Amygdala (tissue), 56 donors: ENCODE data around the gene DIP2C.
"Not testable (repeated sequence)": the region's sequence is repeated elsewhere in the genome, so short reads cannot be mapped to it uniquely, and the experiment has no call there.

Source experiments
- DNase-seq, 56 donors: peaks; one replicate each; lab custom pipeline; 2025; lab: John Stamatoyannopoulos, UW

DIP2C gene

GRCh38 chr10:602391-603005 is 87.0 kb downstream of the DIP2C start:
- no peak for DNase-seq

DNA sequence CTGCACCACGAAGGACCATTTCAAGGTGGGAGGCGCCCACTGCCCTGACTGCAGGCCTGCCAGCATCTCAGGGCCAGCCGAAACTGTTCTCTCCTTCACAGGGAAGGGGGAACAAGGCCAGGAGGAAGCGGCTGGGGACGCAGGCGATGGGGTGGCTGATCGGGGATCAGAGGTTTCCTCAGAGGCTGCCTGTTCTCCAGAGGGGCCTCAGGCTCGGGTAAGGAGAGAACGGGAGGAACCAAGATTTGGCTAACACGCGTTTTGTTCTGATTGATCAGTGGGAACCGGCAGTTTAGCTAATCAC is 87.9 kb downstream of the DIP2C start:
- DNase-seq, result no peak

GRCh38 chr10:600876-601659 is 88.4 kb downstream of the DIP2C start:
- DNase-seq, result no peak

- DNase-seq, result no peak
These were observed 89.2 kb downstream of the DIP2C start for GRCh38 chr10:600234-600633.

GRCh38 chr10:599767-600166 is 89.7 kb downstream of the DIP2C start:
- DNase-seq, result no peak

DNA sequence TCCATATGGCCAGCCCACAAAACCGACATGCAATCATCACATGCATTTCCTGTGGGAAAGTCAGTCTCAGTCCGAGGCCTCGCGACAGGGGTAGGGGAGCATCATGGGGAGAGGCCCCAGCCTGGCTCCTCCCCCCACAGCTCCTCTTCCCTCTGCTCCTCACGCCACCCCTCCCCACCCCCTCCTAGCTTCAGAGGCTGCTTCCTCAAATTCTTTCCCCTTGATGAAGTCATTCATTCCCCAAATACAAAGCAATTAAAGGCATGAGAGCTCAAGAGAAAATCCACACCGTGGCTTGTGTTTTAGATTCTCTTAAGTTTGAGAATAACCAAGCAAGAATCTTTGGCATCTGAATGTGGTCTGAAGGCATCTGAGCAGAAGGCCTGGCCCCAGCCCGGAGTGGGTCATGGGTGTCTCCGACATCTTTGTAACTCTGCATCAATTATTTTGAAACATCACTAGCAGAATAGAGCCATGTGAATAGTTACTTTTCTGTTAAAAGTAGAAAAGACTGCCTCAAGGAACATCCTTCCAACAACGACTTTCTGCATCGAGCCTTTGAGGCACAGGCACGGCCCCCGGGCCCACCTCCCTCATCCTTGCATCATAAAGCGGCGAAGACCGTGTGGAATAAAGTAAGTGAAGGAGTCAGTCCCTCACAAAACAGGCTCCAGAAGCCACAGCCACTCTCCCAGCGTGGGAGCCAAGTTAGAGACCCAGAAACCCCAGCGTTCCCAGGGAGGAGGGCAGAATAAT is 90.9 kb downstream of the DIP2C start:
- no peak for DNase-seq

GRCh38 chr10:597976-598375 is 91.5 kb downstream of the DIP2C start:
- DNase-seq, result no peak

DNA sequence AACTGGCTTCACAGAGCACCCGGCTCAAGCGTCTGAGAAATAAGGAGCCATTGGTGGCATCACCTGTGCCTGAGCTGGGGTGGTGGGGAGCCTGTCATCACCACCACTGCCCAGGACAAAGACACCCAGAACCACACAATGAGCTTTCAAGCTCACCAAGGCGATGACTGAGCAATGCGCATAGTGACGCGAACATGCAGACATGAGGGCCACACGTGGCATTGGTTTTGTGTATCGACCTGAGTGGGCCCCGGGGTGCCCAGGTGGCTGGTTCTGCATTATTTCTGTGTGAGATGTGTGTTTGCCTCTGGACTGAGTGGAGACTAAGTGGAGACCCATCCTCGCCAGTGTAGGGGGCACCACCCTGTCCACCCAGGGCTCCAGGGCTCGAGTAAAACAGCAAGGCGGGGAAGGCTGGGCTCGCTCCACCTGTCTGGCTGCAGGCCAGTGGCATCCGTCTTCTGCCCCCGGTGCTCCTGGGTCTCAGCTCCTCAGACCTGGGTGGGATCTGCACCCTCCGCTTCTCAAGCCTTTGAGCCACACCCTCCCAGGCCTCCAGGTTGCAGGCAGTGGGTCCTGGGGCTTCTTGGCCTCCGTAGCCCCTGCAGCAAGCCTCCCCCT is 92.6 kb downstream of the DIP2C start:
- DNase-seq, result no peak

- not testable (repeated sequence) for DNase-seq
These were observed 93.3 kb downstream of the DIP2C start for GRCh38 chr10:596131-596530.

- no peak for DNase-seq
These were observed 94.0 kb downstream of the DIP2C start for GRCh38 chr10:595473-595872.

GRCh38 chr10:594584-595270 is 94.7 kb downstream of the DIP2C start:
- no peak for DNase-seq

- no peak for DNase-seq
These were observed 95.5 kb downstream of the DIP2C start for GRCh38 chr10:593901-594457.

DNA sequence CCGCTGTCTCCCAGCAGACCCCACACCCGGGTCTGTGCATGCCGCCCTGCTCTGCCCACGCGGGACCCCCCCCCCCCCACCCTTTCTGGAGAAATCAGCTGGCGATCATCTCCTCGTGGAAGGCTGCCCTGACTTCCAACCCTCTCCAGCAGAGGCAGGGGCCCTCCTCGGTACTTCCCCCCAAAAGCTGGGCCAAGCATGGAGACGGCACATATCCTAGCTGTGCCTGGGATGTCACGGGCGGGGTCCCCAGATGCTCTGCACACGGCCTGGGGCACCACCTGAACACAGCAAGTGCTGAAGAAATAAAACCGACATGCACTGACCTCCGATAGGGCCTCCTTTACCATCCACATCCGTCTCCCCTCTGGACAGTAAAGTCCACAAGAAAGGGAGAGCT is 96.0 kb downstream of the DIP2C start:
- no peak for DNase-seq

DNA sequence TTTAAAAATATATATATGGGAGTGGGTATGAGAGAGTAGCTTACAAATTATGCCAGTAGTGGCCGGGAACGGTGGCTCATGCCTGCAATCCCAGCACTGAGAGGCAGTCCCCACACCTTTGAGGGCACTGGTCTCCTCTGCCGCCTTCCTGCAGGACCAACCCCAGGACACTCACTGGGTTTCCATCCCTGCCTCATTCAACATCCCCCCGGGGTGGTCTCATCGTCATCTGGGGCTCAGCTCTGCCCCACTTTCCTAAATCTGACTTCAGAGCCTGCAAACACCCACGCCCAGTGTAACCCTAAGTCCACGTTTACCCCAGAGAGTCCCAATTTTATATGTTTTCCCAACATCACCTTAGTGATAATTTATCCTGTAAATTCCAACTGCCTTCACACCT is 96.5 kb downstream of the DIP2C start:
- no peak for DNase-seq

GRCh38 chr10:591646-592045 is 97.8 kb downstream of the DIP2C start:
- no peak for DNase-seq

DNA sequence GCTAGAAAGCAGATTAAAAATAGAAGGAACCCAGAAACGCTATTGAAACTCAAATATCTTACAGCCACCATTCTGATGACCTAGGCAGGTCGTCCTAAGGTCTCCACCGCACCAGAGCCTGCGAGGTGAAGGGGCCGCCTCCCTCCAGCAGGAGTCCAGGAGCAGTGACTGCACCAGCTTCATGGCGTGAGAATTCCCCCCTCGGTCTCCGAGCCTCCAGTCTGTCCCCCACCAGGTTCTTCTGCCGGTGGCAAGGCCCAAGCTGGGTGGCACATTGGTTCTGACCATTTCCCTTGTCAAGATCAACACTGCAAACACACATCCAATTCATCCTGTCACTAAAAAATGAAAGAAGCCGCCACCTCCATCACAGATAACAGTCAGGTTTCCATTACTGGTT is 98.7 kb downstream of the DIP2C start:
- no peak for DNase-seq

GRCh38 chr10:589961-590680 is 99.3 kb downstream of the DIP2C start:
- no peak for DNase-seq

DNA sequence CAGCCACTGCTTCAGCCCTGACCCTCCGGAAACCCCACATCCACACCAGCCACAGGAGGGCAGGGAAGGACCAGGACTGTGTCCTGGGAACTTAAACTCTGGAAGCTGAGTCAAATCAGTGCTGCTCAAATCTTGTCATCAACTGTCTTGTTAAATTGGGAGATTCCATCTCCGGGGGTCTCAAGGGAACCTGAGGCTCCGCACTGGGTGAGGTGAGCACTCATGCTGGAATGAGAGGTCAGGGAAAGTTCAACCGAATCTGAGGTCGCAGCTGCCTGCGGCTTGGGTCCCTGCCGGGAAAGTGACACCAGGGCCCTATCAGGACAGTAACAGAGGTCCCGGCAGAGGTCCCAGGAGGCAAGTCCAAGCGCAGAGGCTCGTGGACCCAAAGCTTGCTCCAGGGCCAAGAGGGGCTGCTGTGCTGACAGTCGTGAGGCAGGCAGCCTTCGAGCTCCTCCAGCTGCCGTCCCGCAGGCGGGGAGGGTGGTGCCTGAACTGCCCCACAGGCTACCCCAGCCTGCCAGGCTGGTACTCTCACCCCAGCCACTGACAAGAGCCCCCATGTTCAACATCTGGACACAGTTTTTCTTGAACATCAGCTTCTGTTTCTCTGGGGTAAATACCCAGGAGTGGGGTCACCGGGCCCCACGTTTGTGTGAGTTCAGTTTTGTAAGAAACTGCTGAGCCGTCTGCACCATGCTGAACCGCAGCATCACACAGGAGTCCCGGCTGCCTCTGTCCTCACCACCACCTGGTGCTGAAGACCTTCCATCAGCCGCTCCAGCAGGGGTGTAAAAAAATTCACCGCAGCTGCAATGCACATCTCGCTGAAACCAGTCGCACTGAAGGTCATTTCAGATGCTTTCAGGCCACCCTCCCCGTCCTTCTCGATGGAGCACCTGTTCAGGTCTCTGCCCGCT is 101.0 kb downstream of the DIP2C start:
- no peak for DNase-seq

DNA sequence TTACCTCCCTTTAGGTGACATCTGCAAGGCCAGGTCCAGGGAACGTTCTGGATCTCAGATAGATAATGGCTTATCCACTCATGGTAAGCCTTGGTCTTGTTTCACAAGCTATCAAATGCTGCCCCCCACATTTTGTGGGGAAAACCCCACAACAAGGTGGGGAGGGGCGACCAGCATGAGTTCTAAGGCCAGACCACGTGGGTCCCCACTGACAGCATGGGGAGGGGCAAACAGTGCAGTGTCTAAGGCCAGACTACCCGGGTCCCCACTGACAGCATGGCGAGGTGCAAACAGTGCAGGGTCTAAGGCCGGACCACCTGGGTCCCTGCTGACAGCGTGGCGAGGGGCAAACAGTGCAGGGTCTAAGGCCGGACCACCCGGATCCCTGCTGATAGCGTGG is 102.8 kb downstream of the DIP2C start:
- no peak for DNase-seq
